PC-3 (cell line): ENCODE data around the gene UNCX. TPM values are rescaled to one million over a fixed set of nuclear protein-coding genes. Genes with fewer than 3 reads are reported as not detected.

ENCODE experiments used
- ATAC-seq: fragments of 200-7000 bp; cut with Tn5 transposase; 2 replicates; pipeline ENCODE4 v1.9.1; 2020; ENCODE audit warnings: mild to moderate bottlenecking, moderate library complexity
- BruUV-seq: library from RNA; stranded (reverse); fragments of 400-500 nt; replicated peaks from 2 replicates; lab custom pipeline; 2021; lab: Mats Ljungman, UMichigan
- CTCF ChIA-PET: fragments of 300-600 bp; sonication (Branson Sonifier 250); formaldehyde crosslinking; loops from one replicate; lab custom pipeline; 2022; ENCODE audit warnings: antibody characterized with exemption; lab: Charles Lee
- POLR2A ChIA-PET: fragments of 300-600 bp; sonication (Branson Sonifier 250); formaldehyde crosslinking; loops from one replicate; lab custom pipeline; 2022; ENCODE audit warnings: antibody characterized with exemption; ENCODE audit not compliant: unreplicated experiment; lab: Charles Lee
- DNase-seq: peaks from one replicate; pipeline ENCODE4 v3.0.0-alpha.2; 2015
- H2AFZ ChIP-seq: fragments of 300-600 bp; sonication (generic); 2 replicates; pipeline ENCODE4 v1.6.0; 2016; ENCODE audit warnings: antibody characterized with exemption, low read length
- H3F3A ChIP-seq: fragments of 300-600 bp; sonication (generic); one replicate; pipeline ENCODE4 v1.6.0; 2017; ENCODE audit warnings: antibody characterized with exemption, low read length, control low read depth, mild to moderate bottlenecking; ENCODE audit not compliant: unreplicated experiment
- H3K27ac ChIP-seq: fragments of 300-600 bp; sonication (generic); 2 replicates; pipeline ENCODE4 v1.5.1; 2016; ENCODE audit warnings: mild to moderate bottlenecking, low read length
- H3K27me3 ChIP-seq: fragments of 300-600 bp; sonication (generic); 2 replicates; pipeline ENCODE4 v1.6.1; 2016; ENCODE audit warnings: low read length, mixed read lengths
- H3K36me3 ChIP-seq: fragments of 300-600 bp; sonication (generic); 2 replicates; pipeline ENCODE4 v1.6.1; 2016; ENCODE audit warnings: low read depth, mixed run types, low read length, mixed read lengths
- H3K4me1 ChIP-seq: fragments of 300-600 bp; sonication (generic); 2 replicates; pipeline ENCODE4 v1.5.1; 2016; ENCODE audit warnings: low read length; ENCODE audit not compliant: insufficient read depth
- H3K4me2 ChIP-seq: fragments of 300-600 bp; sonication (generic); 2 replicates; pipeline ENCODE4 v1.6.0; 2016; ENCODE audit warnings: low read length
- H3K4me3 ChIP-seq: fragments of 300-600 bp; sonication (generic); 2 replicates; pipeline ENCODE4 v1.5.1; 2016; ENCODE audit warnings: mild to moderate bottlenecking, low read length, mixed read lengths
- H3K79me2 ChIP-seq: fragments of 300-600 bp; sonication (generic); 2 replicates; pipeline ENCODE4 v1.6.1; 2017; ENCODE audit warnings: low read length, mixed read lengths
- H3K9ac ChIP-seq: fragments of 300-600 bp; sonication (generic); 2 replicates; pipeline ENCODE4 v1.6.0; 2016; ENCODE audit warnings: mild to moderate bottlenecking, low read length
- H3K9me2 ChIP-seq: fragments of 300-600 bp; sonication (generic); replicated peaks from 2 replicates; pipeline ENCODE4 v1.6.1; 2016; ENCODE audit warnings: mixed run types, low read length, mixed read lengths
- H3K9me3 ChIP-seq: fragments of 300-600 bp; sonication (generic); 2 replicates; pipeline ENCODE4 v1.6.1; 2016; ENCODE audit warnings: low read length, mixed read lengths
- H4K20me1 ChIP-seq: fragments of 300-600 bp; sonication (generic); 2 replicates; pipeline ENCODE4 v1.6.1; 2016; ENCODE audit warnings: low read length, mixed read lengths
- CTCF ChIP-seq: fragments of 300-600 bp; sonication (generic); conservative IDR thresholded peaks from 2 replicates; pipeline ENCODE4 v1.5.1; 2017; ENCODE audit warnings: antibody characterized with exemption, low read depth, mild to moderate bottlenecking, low read length
- EZH2 ChIP-seq: fragments of 300-600 bp; sonication (generic); IDR thresholded peaks from one replicate; pipeline ENCODE4 v1.6.1; 2017; ENCODE audit warnings: antibody characterized with exemption, mild to moderate bottlenecking, low read length; ENCODE audit not compliant: unreplicated experiment
- EZH2phosphoT487 ChIP-seq: fragments of 300-600 bp; sonication (generic); IDR thresholded peaks from 2 replicates; pipeline ENCODE4 v1.6.1; 2018; ENCODE audit warnings: mild to moderate bottlenecking, antibody characterized with exemption, low read length, borderline replicate concordance
- intact Hi-C: fragments of 100-400 bp; cut with micrococcal nuclease; formaldehyde crosslinking; loops from 2 replicates; pipeline ENCODE4 v1.9.0; 2023
- total RNA-seq: library from RNA; depleted of rRNA; stranded (reverse); fragments of >200 nt; gene quantifications from 2 replicates; pipeline ENCODE4 v1.2.3, GENCODE V29; 2014

UNCX gene
- total RNA-seq, 1 experiment from 2014 or later: not detected

- Histone ChIP-seq H3K4me1 (no peaks in the 10 kb centered on the region), H2AFZ (no peak overlapping the region), H3K4me3 (no peak overlapping the region), H3K4me2 (no peak overlapping the region), H3K9ac (no peak overlapping the region), H3K9me2 (no peaks in the 10 kb centered on the region), H3K27me3 (peaks cover 37% of the 10 kb centered on the region), H4K20me1 (no peaks in the 10 kb centered on the region), H3F3A (no peaks in the 10 kb centered on the region), H3K79me2 (no peaks in the 10 kb centered on the region), H3K36me3 (no peaks in the 10 kb centered on the region), H3K9me3 (no peaks in the 10 kb centered on the region), H3K27ac (no peak overlapping the region)
- CTCF ChIA-PET: no interaction called here
- ATAC-seq: no peak
- POLR2A ChIA-PET: no interaction called here
- no peak for DNase-seq
- no TSS peak for BruUV-seq
- intact Hi-C loops: no loop called here
- TF ChIP-seq EZH2: no peak
- no peak for TF ChIP-seq CTCF
- no peak for TF ChIP-seq EZH2phosphoT487
These were observed 19.9 kb downstream of the UNCX start for GRCh38 chr7:1252540-1253090.

DNA sequence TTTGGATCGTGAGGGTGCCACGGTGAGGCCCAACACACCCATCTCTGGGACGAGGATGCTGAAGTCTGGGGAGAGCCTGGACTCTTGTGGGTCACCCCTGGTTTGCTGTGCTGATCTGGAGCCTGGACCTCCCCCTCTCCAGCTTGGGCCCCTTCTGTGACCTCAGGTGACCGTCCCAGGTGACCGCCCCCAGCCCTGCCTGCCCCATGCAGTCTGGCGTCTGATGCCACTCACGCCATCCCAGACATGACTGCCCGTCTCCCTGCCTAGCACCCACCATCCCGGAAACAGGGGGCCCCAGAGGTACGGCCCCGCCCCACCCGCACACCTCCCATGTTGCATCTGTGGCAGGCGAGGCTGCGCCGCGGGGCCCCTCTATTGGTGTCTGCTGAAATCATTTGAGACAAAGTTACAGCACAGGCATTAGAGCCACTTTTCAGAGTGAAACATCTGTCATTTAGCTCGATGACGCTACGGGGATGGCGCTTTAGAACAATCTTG, 21.1 kb downstream of the UNCX start:
- no peaks in the 10 kb centered on the region for H3K9me3 ChIP-seq
- intact Hi-C loops: no loop called here
- CTCF ChIA-PET: no interaction called here
- POLR2A ChIA-PET: no interaction called here
- H3K27ac ChIP-seq: no peak overlapping the region
- BruUV-seq: no TSS peak
- H3K79me2 ChIP-seq: no peaks in the 10 kb centered on the region
- H4K20me1 ChIP-seq: no peaks in the 10 kb centered on the region
- no peaks in the 10 kb centered on the region for H3K4me1 ChIP-seq
- H2AFZ ChIP-seq: no peak overlapping the region
- no peak overlapping the region for H3K4me2 ChIP-seq
- no peaks in the 10 kb centered on the region for H3K9me2 ChIP-seq
- no peak for ATAC-seq
- no peak for TF ChIP-seq EZH2phosphoT487
- TF ChIP-seq EZH2: no peak
- TF ChIP-seq CTCF: no peak
- H3F3A ChIP-seq: no peaks in the 10 kb centered on the region
- no peak for DNase-seq
- no peak overlapping the region for H3K9ac ChIP-seq
- H3K36me3 ChIP-seq: no peaks in the 10 kb centered on the region
- H3K27me3 ChIP-seq: peaks cover 26% of the 10 kb centered on the region
- no peak overlapping the region for H3K4me3 ChIP-seq

GRCh38 chr7:1254281-1255079, 21.8 kb downstream of the UNCX start:
- Histone ChIP-seq H3K4me1 (no peaks in the 10 kb centered on the region), H3K9me2 (no peaks in the 10 kb centered on the region), H3K9ac (no peak overlapping the region), H3K4me3 (no peak overlapping the region), H2AFZ (no peak overlapping the region), H3K27ac (no peak overlapping the region), H4K20me1 (no peaks in the 10 kb centered on the region), H3K27me3 (peaks cover 26% of the 10 kb centered on the region), H3K36me3 (no peaks in the 10 kb centered on the region), H3K79me2 (no peaks in the 10 kb centered on the region), H3K4me2 (no peak overlapping the region), H3F3A (no peaks in the 10 kb centered on the region), H3K9me3 (no peaks in the 10 kb centered on the region)
- TF ChIP-seq EZH2phosphoT487: no peak
- TF ChIP-seq CTCF: no peak
- TF ChIP-seq EZH2: no peak
- POLR2A ChIA-PET: interaction anchor here (0.6 kb wide), 1 partner anchor 51 kb away, joined by 4 read pairs; no protein-coding TSS in a partner anchor
- ATAC-seq: no peak
- DNase-seq: no peak
- no TSS peak for BruUV-seq
- CTCF ChIA-PET: no interaction called here
- intact Hi-C loops: no loop called here
